Endometrial microvascular endothelial cells (primary cell): ENCODE data around the gene GLYATL1B. TPM values are rescaled to one million over a fixed set of nuclear protein-coding genes. Genes with fewer than 3 reads are reported as not detected.
"Not testable (repeated sequence)": the region's sequence is repeated elsewhere in the genome, so short reads cannot be mapped to it uniquely, and the experiment has no call there.

Experiments used
- in situ Hi-C: cut with HindIII; loops from 2 replicates; pipeline ENCODE4 v1.10.0; 2017; ENCODE audit warnings: low sequenced_read_pairs, low pct_unique_long_range_greater_than_20kb; ENCODE audit errors: inconsistent ontology term
- total RNA-seq: library from RNA; depleted of rRNA; stranded (reverse); fragments of >200 nt; gene quantifications from one replicate; pipeline ENCODE4 v1.2.3, GENCODE V29; 2015; ENCODE audit errors: inconsistent ontology term

GLYATL1B gene
- total RNA-seq = not detected

- in situ Hi-C loops = not testable (repeated sequence)
These were observed at the start of gene GLYATL1B for GRCh38 chr11:59086007-59086406. GLYATL1B (plus strand) TSS chr11:59086307; CDS start chr11:59086307, 0 bp downstream.

DNA sequence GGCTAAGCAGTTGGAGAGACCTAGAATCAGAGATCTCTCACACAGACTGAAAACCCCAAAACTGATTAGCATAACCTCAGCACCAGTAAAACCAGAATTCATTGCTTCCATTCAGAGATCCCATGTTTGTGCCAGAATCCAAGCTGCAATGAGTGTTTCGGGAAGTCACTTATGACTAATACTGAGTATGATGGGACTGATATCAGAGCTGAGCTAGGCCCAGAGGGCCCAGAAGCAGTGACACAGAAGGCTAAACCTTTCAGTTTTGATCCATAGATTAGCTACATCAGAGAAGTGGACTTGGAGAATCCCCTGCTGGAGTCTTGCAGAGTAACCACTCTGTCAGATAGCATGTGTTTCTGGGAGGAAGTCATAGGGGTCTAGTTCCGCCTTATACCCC, 49.6 kb upstream of the GLYATL1B start:
- in situ Hi-C loops = not testable (repeated sequence)

GRCh38 chr11:59037434-59037833, 48.7 kb upstream of the GLYATL1B start:
- in situ Hi-C loops = not testable (repeated sequence)

DNA sequence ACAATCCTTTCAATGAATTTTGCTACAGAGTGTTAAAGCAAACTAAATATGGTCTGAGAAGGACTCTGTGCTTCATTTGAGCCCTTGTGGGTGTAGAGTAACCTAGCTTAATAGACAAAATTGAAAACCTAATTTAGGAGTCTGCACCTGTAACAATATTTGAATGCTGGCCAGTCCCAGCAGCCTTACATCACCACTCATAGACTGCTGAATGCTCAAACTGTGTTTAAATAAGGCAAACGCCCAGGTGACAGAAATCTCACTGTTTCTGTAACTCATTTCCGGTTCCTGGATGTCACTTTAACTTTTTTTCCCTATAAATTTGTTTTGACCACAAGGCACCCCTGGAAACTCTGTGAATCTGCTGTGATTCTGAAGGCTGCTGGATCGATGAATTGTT, 45.5 kb upstream of the GLYATL1B start:
- in situ Hi-C loops = no loop called here

GRCh38 chr11:59051383-59051782, 34.7 kb upstream of the GLYATL1B start:
- in situ Hi-C loops = not testable (repeated sequence)

DNA sequence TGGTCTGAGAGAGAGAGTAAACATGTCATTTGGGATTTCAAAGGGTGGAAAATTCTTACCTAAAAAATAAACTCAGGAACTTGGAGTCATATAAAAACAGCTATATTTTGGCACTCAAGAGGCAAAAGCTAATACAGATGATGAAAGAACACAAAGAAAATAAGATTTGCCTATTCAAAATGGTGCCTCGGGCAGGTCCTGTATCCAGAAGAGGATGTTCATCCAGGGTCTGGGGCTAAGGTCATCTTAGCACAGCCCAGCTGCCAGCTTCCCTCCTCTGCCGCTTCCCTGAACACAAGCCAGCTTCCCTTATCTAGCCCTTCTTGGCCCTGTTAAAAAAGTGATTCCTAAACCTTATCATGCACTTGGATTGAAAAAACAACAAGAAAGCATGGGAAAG, 33.8 kb upstream of the GLYATL1B start:
- in situ Hi-C loops = not testable (repeated sequence)

DNA sequence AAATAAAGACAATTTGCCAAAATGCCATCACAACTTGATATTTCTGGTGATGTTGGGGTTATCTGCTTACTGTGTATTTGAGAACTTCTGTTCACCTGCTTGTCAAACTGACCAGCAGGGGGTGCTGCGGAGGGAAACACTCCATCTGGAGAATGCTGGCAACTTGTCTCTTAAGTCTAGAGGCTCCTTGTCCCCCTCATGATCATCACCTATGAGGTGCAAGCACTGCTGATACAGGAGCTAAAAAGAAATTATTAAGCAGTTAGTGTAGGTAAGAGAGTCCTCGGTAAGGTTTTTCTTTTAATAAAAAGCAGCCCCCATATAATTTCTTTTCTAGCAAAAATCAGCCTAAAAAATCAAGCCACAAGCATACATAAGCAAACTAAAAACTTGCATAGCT, 32.7 kb upstream of the GLYATL1B start:
- in situ Hi-C loops = no loop called here

- in situ Hi-C loops = not testable (repeated sequence)
These were observed 27.7 kb upstream of the GLYATL1B start for GRCh38 chr11:59058120-59059033.

- in situ Hi-C loops = not testable (repeated sequence)
These were observed 26.0 kb upstream of the GLYATL1B start for GRCh38 chr11:59060096-59060495.

GRCh38 chr11:59062602-59063529, 23.2 kb upstream of the GLYATL1B start:
- in situ Hi-C loops = no loop called here

DNA sequence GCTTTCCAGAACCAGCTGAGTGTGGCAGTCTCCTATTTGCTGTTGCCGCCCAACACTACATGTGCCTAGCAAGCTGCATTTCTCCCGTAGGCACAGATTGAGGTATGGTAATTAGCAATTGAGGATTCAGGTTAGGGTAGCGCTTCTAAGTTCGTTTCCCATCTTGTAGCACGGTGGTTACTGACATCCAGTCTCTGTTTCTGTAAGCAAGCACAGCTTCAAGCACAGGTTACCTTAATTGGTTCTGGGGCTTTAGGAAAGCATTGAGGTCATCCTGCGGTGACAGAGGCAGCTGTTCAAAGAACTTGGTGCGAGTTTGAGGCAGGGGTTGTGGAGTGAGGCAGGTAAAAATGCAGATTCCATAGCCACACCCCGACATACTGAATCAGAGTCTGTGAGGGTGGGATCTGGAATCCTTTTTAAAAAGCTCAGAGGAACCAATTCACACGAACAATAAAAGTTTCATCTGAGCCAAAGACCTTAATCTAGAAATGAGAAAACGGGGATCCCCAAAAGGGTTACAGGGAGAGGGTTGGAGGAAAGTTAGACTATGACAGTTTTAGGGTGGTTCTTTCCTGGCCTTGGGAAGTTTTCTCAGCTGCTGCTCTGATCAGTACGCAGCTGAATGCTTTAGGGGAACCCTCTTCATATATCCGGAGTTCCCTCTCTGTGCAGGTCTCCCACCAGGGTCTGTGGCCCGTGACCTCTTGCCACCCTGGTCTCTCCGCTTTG, 21.9 kb upstream of the GLYATL1B start:
- in situ Hi-C loops = not testable (repeated sequence)

GRCh38 chr11:59069087-59069486, 17.0 kb upstream of the GLYATL1B start:
- in situ Hi-C loops = no loop called here

DNA sequence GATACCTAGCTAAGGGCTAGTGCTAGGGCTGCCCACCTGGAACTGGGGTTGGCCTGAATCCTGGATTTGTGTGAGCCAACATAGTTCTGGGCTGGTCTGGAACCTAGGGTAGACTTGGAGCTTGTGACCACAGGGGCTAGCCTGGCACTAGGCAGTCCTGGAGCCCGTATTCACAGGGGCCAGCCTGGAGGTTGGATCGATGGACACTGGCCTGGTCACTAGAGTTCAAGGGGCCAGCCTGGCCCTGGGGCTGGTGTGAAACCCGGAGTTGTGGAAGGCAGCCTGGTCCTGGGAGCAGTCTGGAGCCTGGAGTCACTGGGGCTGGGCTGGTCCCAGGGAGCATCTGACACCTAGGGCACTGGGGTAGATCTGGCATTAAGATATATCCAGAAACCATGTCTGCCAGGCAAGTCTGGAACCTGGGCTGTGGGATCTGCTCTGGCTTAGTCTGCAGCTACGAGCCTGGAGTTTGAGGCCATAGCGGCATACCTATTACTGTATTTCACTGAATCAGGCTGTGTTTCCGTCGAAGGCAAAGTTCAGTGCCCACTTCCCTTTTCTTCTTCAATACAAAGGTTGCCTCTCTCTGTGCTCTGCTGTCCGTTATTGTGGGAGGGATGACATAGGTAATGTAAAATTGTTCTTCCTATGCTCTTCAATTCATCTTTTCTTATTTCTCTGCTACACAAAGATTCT, 9.1 kb upstream of the GLYATL1B start:
- in situ Hi-C loops = no loop called here

DNA sequence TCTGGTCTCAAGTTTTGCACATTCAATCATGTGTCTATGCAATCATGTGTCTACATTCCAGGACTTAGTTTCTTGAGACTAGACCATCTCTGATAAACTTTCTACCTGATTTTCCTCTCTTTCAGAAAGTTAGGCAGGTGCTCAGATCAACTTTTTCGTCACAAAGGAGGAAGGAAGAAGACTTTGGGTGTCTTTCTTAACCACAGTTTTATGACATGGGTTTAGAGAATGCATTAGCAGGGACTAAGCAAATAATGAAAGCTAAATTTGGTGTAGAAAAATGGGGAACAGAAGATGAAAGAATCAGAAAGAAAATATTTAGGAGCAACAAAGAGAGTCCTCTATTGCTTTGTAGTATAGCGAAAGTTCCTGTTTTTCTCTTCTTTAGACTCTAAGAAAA, 7.7 kb upstream of the GLYATL1B start:
- in situ Hi-C loops = no loop called here

DNA sequence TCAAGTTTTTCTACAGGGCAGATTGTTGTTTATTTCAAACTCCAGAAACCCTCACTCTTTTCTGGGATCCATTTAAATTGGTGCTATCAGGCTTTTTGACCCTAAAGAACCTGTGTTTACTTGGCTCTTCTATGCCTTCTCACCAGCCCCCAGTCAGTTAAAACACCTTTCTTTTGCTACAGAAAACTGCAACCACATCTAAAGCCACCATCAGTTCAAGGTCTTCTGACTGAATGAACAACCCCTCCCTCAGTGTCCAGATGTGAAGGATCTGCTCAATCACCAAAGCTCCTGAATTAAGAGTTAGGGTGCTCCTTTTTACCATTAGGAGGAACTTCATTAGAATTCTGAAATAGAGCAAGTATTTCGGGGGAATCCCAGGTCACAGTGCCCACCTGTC, 7.0 kb upstream of the GLYATL1B start:
- in situ Hi-C loops = no loop called here

DNA sequence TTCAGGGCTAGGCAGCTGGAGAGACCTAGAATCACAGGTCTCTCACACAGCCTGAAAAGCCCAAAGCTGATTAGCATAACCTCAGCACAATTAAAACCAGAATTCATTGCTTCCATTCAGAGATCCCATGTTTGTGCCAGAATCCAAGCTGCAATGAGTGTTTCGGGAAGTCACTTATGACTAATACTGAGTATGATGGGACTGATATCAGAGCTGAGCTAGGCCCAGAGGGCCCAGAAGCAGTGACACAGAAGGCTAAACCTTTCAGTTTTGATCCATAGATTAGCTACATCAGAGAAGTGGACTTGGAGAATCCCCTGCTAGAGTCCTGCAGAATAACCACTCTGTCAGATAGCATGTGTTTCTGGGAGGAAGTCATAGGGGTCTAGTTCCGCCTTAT, 5.7 kb upstream of the GLYATL1B start:
- in situ Hi-C loops = not testable (repeated sequence)

GRCh38 chr11:59081430-59082020, 4.6 kb upstream of the GLYATL1B start:
- in situ Hi-C loops = not testable (repeated sequence)

- in situ Hi-C loops = no loop called here
These were observed 2.1 kb downstream of the GLYATL1B start for GRCh38 chr11:59088162-59088561.
